Stomach (tissue), 9 donors: ENCODE results near the gene PRR22. TPM values are rescaled to one million over a fixed set of nuclear protein-coding genes. Genes with fewer than 3 reads are reported as not detected.

ENCODE experiments used
- DNase-seq, 2 donors: peaks; one replicate each; pipeline versions ENCODE4 v3.0.0 to v3.0.0-alpha.2; 2013 to 2019
- H3K27ac ChIP-seq, 5 donors: fragments of 200-600 bp in 4 of 5; sonication (generic) in 4 of 5; one replicate each; pipeline ENCODE4 v1.5.1; 2013 to 2019; ENCODE audit warnings: mild to moderate bottlenecking in 1 of 5, moderate library complexity in 1 of 5
- H3K27me3 ChIP-seq, 3 donors: fragments of 200-600 bp; sonication (generic); one replicate each; pipeline ENCODE4 v1.5.1; 2017 to 2019; ENCODE audit warnings: mixed run types in 1 of 3
- H3K36me3 ChIP-seq, 4 donors: fragments of 200-600 bp; sonication (generic); 1 replicate in 3 of 4; 2 replicates in 1 of 4; pipeline ENCODE4 v1.5.1; 2016 to 2019
- H3K4me1 ChIP-seq, 4 donors: fragments of 200-600 bp; sonication (generic); one replicate each; pipeline ENCODE4 v1.5.1; 2016 to 2019
- H3K4me3 ChIP-seq, 4 donors: fragments of 200-600 bp; sonication (generic) in 3 of 4; one replicate each; pipeline ENCODE4 v1.5.1; 2016 to 2019; ENCODE audit warnings: mild to moderate bottlenecking in 1 of 4
- H3K9me3 ChIP-seq, 4 donors: fragments of 200-600 bp; sonication (generic); one replicate each; pipeline ENCODE4 v1.5.1; 2016 to 2019
- CTCF ChIP-seq, 7 experiments: fragments of 450-650 bp in 4 of 7; fragments of 200-600 bp in 3 of 7; sonication (generic) in 3 of 7; IDR thresholded peaks; one replicate each; pipeline ENCODE4 v1.5.1; 2016 to 2019; ENCODE audit warnings: antibody characterized with exemption in 7 of 7, control low read depth in 2 of 7, mild to moderate bottlenecking in 1 of 7
- EP300 ChIP-seq: sonication (generic); formaldehyde crosslinking; IDR thresholded peaks from one replicate; pipeline ENCODE4 v1.6.1; 2017; ENCODE audit warnings: antibody characterized with exemption
- POLR2A ChIP-seq, 4 donors: fragments of 450-650 bp; IDR thresholded peaks; one replicate each; pipeline ENCODE4 v1.6.1; 2016; ENCODE audit warnings: antibody characterized with exemption in 4 of 4, control low read depth in 2 of 4, mild to moderate bottlenecking in 1 of 4, moderate library complexity in 1 of 4
- POLR2AphosphoS5 ChIP-seq, 3 donors: sonication (generic); formaldehyde crosslinking; IDR thresholded peaks; one replicate each; pipeline ENCODE4 v1.6.1; 2016; ENCODE audit warnings: antibody characterized with exemption in 3 of 3
- WGBS, 5 donors: extraction: QIAGEN DNeasy Blood & Tissue Kit in 3 of 5; methylation state at CpG; one replicate each; pipeline versions ENCODE4 v1.1.5 to v1.1.7; 2013 to 2018; 5-methylcytosine and 5-hydroxymethylcytosine counted together
- intact Hi-C: fragments of 100-400 bp; cut with DNase I; formaldehyde crosslinking; loops from one replicate; pipeline ENCODE4 v1.15.1; 2023; ENCODE audit warnings: low total_unique reads
- polyA plus RNA-seq, 3 donors: library from polyadenylated mRNA; stranded (reverse); fragments of 200-250 nt; gene quantifications; one replicate each; pipeline ENCODE4 v1.2.3, GENCODE V29; 2013
- total RNA-seq, 5 donors: library from RNA; depleted of rRNA; stranded (reverse); fragments of >200 nt; gene quantifications; one replicate each; pipeline versions ENCODE4 v1.1.0 to v1.2.3, GENCODE V29; 2014 to 2016
- donor health status: healthy with polysubstance abuse.
- donor health status: Bipolar disorder and iron deficiency.
- donor health status: healthy.

The PRR22 gene
- total and polyA plus RNA-seq, 8 donors = 0.73 to 12.1 (median 6.4) TPM; not detected in 1

GRCh38 chr19:5811117-5811516, 26.6 kb upstream of the PRR22 start:
- H3K9me3 ChIP-seq = no peaks in the 10 kb centered on the region
- WGBS, 5 donors = 89 to 99% (median 96%) methylated on average over 4 of the region's 4 CpGs
- H3K4me1 ChIP-seq = peaks cover 0 to 7% (median 3%) of the 10 kb centered on the region in 4 donors
- H3K4me3 ChIP-seq = no peak overlapping the region
- peaks cover 0 to 10% (median 0%) of the 10 kb centered on the region in 4 donors for H3K36me3 ChIP-seq
- intact Hi-C loops = no loop called here
- TF ChIP-seq CTCF (IDR thresholded peaks at IDR 0.05) (no peak), POLR2A (IDR thresholded peaks at IDR 0.05) (no peak), EP300 (no peak), POLR2AphosphoS5 (IDR thresholded peaks at IDR 0.05) (no peak)
- no peak for DNase-seq
- no peaks in the 10 kb centered on the region for H3K27me3 ChIP-seq
- H3K27ac ChIP-seq = no peak overlapping the region

GRCh38 chr19:5809469-5809868, 24.9 kb upstream of the PRR22 start:
- WGBS, 5 donors = 72 to 85% (median 81%) methylated on average over 10 of the region's 10 CpGs
- peaks cover 0 to 10% (median 0%) of the 10 kb centered on the region in 4 donors for H3K36me3 ChIP-seq
- peaks cover 0 to 12% (median 1%) of the 10 kb centered on the region in 3 donors for H3K27me3 ChIP-seq
- H3K27ac ChIP-seq = no peak overlapping the region
- intact Hi-C loops = loop anchor here (10.0 kb wide), 1 partner anchor 85 kb away; no protein-coding TSS in a partner anchor
- H3K4me3 ChIP-seq = no peak overlapping the region
- TF ChIP-seq EP300 = no peak
- TF ChIP-seq POLR2A (IDR thresholded peaks at IDR 0.05) = no peak
- no peak for TF ChIP-seq POLR2AphosphoS5 (IDR thresholded peaks at IDR 0.05)
- TF ChIP-seq CTCF (IDR thresholded peaks at IDR 0.05) = no peak
- H3K4me1 ChIP-seq = peaks cover 2 to 17% (median 14%) of the 10 kb centered on the region in 4 donors
- no peaks in the 10 kb centered on the region for H3K9me3 ChIP-seq
- no peak for DNase-seq

- Histone ChIP-seq H3K36me3 (peaks cover 0 to 10% (median 0%) of the 10 kb centered on the region in 4 donors), H3K4me3 (no peak overlapping the region), H3K27ac (no peak overlapping the region), H3K9me3 (no peaks in the 10 kb centered on the region), H3K4me1 (peaks cover 5 to 21% (median 18%) of the 10 kb centered on the region in 4 donors), H3K27me3 (peaks cover 0 to 16% (median 5%) of the 10 kb centered on the region in 3 donors)
- intact Hi-C loops = loop anchor here (10.0 kb wide), 1 partner anchor 86 kb away; no protein-coding TSS in a partner anchor
- WGBS, 5 donors = 85 to 94% (median 91%) methylated on average over 9 of the region's 9 CpGs
- no peak for DNase-seq
- TF ChIP-seq EP300 (no peak), POLR2A (IDR thresholded peaks at IDR 0.05) (no peak), POLR2AphosphoS5 (IDR thresholded peaks at IDR 0.05) (no peak)
Observed at GRCh38 chr19:5809053-5809452, 24.5 kb upstream of the PRR22 start.

GRCh38 chr19:5808120-5808816, 23.7 kb upstream of the PRR22 start:
- 81 to 90% (median 86%) methylated on average over 15 to 21 of the region's 21 CpGs for WGBS, 5 donors
- no peaks in the 10 kb centered on the region for H3K9me3 ChIP-seq
- no peak for TF ChIP-seq EP300
- TF ChIP-seq POLR2A (IDR thresholded peaks at IDR 0.05) = no peak
- no peak for TF ChIP-seq CTCF (IDR thresholded peaks at IDR 0.05)
- H3K27ac ChIP-seq = no peak overlapping the region
- no peak for DNase-seq
- H3K27me3 ChIP-seq = peaks cover 0 to 24% (median 11%) of the 10 kb centered on the region in 3 donors
- peaks cover 11 to 29% (median 26%) of the 10 kb centered on the region in 4 donors for H3K4me1 ChIP-seq
- H3K4me3 ChIP-seq = no peak overlapping the region
- peaks cover 0 to 10% (median 0%) of the 10 kb centered on the region in 4 donors for H3K36me3 ChIP-seq
- intact Hi-C loops = loop anchor here (10.0 kb wide), 1 partner anchor 87 kb away; no protein-coding TSS in a partner anchor
